GM06990 (cell line): ENCODE measurements around the gene RPGRIP1L.
A peak's percentile ranks its signal among the peaks of the same experiment; 100 is the strongest.
"Not testable (repeated sequence)": the region's sequence is repeated elsewhere in the genome, so short reads cannot be mapped to it uniquely, and the experiment has no call there.

Experiments used
- DNase-seq: peaks from one replicate; pipeline ENCODE4 v3.0.0-alpha.2; 2011; ENCODE audit not compliant: insufficient read length; ENCODE audit errors: extremely low read depth
- H3K27me3 ChIP-seq: replicated peaks from 2 replicates; pipeline ENCODE4 v1.6.0; 2011; ENCODE audit warnings: low read length; ENCODE audit not compliant: control insufficient read depth, insufficient read depth
- H3K36me3 ChIP-seq: 2 replicates; pipeline ENCODE4 v1.5.1; 2011; ENCODE audit warnings: low read length; ENCODE audit not compliant: control insufficient read depth, insufficient read depth
- H3K4me3 ChIP-seq: replicated peaks from 2 replicates; pipeline ENCODE4 v1.5.1; 2011; ENCODE audit warnings: low read depth, mild to moderate bottlenecking, control low read depth, low read length
- CTCF ChIP-seq: IDR thresholded peaks from 2 replicates; pipeline ENCODE4 v1.5.1; 2011; ENCODE audit warnings: low read length, control low read depth, mild to moderate bottlenecking, inconsistent platforms; ENCODE audit not compliant: insufficient read depth, poor library complexity, severe bottlenecking

The RPGRIP1L gene

DNA sequence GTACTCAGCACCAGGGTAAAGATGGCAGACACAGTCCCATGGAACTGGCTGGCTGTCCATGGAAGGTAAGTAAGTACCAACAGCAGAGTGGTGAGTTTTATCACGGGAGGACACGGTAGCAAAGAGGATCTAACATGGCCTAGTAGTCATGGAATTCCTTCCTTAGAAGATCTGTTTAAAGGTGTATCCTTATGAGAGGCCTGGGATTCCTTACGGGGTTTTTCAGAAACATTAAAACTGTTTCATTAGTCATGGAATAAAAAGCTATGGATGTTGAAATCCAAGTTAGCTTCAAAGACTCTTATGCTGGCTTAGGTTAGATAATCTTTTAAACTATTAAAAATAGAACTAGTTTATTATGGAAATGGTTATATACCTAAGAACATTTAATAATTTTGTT is 7.7 kb upstream of the RPGRIP1L start:
- no peak for TF ChIP-seq CTCF
- Histone ChIP-seq H3K4me3 (no peak overlapping the region), H3K36me3 (no peaks in the 10 kb centered on the region), H3K27me3 (no peaks in the 10 kb centered on the region)
- DNase-seq = no peak

- DNase-seq = no peak
- Histone ChIP-seq H3K36me3 (no peaks in the 10 kb centered on the region), H3K4me3 (no peak overlapping the region), H3K27me3 (no peaks in the 10 kb centered on the region)
- TF ChIP-seq CTCF = no peak
Measured at GRCh38 chr16:53708490-53708889, 4.8 kb upstream of the RPGRIP1L start.

DNA sequence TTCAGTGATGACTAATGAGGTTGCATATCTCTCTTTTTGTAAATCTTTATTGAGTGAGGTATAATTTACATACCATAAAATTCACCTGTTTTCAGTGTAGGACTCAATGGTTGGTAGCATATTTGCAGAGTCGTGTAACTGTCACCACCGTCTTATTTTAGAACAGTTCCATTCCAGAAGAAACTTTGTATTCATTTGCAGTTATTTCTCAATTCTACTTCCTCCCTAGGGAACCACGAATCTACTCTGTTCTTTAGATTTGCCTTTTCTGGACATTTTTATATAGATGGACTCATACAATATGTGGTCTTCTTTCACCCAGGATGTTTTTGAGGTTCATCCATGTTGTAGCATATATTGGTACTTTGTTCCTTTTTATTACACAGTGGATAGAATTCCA is 4.0 kb upstream of the RPGRIP1L start:
- no peak for DNase-seq
- Histone ChIP-seq H3K4me3 (no peak overlapping the region), H3K27me3 (no peaks in the 10 kb centered on the region), H3K36me3 (no peaks in the 10 kb centered on the region)
- no peak for TF ChIP-seq CTCF

GRCh38 chr16:53704445-53704813 is 770 bp upstream of the RPGRIP1L start:
- Histone ChIP-seq H3K27me3 (no peaks in the 10 kb centered on the region), H3K4me3 (peak overlapping the region; percentile 81), H3K36me3 (no peaks in the 10 kb centered on the region)
- TF ChIP-seq CTCF = no peak
- no peak for DNase-seq

DNA sequence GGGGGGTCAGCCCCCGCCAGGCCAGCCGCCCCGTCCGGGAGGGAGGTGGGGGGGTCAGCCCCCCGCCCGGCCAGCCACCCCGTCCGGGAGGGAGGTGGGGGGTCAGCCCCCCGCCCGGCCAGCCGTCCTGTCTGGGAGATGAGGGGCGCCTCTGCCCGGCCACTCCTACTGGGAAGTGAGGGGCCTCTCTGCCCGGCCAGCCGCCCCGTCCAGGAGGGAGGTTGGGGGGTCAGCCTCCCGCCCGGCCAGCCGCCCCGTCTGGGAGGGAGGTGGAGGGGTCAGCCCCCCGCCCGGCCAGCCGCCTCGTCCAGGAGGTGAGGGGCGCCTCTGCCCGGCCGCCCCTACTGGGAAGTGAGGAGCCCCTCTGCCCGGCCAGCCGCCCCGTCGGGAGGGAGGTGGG is 5.4 kb downstream of the RPGRIP1L start:
- not testable (repeated sequence) for H3K27me3 ChIP-seq, H3K36me3 ChIP-seq, H3K4me3 ChIP-seq, DNase-seq

DNA sequence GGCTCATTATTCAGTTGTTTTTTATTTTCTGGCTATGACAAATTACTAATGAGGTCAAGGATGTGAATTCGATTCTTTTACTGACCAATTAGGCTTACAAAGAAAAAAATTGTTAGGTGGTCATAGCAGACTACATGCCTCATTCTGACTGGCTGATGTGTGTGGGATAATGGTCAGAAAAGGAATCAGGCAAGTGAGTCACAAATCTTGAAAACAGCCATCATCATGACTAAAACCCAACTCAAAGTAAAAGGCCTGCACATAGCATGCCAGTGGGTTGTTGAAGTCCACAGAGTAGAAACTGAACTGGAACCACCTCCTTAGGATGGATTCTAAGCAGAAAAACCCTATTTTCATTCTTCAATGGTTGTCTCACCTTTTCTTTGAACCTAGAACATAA is 8.6 kb downstream of the RPGRIP1L start:
- H3K36me3 ChIP-seq = no peaks in the 10 kb centered on the region
- TF ChIP-seq CTCF = no peak
- no peak for DNase-seq
- no peaks in the 10 kb centered on the region for H3K27me3 ChIP-seq
- H3K4me3 ChIP-seq = no peak overlapping the region
